Gastrocnemius medialis (tissue), 4 donors: Measurements from ENCODE around the gene C4orf51.

ENCODE experiments used
- POLR2A ChIP-seq, 2 donors: fragments of 450-650 bp; IDR thresholded peaks; one replicate each; pipeline ENCODE4 v1.6.1; 2017; ENCODE audit warnings: antibody characterized with exemption in 2 of 2, mild to moderate bottlenecking in 2 of 2, moderate library complexity in 2 of 2
- TF ChIP-seq, protein P1 (sequence below), 5 experiments: fragments of 450-650 bp in 3 of 5; fragments of 200-600 bp in 2 of 5; sonication (generic) in 2 of 5; IDR thresholded peaks in 4 of 5; conservative IDR thresholded peaks in 1 of 5; 1 replicate in 4 of 5; 2 replicates in 1 of 5; pipeline ENCODE4 v1.5.1; 2016 to 2019; ENCODE audit warnings: antibody characterized with exemption in 5 of 5, mild to moderate bottlenecking in 3 of 5, moderate library complexity in 3 of 5

DNA sequence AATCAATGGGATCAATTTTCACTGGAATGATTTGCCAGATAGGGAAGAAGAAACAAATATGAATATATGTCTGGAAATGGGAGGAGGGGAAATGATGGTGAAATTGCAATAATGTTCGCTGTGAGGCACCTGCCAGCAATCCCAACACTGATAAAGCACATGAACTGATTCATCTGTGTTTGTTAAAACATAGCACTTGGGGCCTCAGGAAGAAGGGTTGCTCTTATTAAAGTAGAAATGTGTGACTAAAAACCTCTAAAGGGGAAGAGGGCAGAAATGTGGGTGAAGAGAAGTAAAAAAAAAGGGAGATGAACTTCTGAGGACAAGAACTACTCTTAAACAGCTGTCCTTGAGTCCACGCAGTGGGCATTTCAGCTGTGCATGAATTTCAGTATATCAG is 101.4 kb downstream of the C4orf51 start:
- no peak for TF ChIP-seq POLR2A (IDR thresholded peaks at IDR 0.05)
- TF ChIP-seq, protein P1, sequence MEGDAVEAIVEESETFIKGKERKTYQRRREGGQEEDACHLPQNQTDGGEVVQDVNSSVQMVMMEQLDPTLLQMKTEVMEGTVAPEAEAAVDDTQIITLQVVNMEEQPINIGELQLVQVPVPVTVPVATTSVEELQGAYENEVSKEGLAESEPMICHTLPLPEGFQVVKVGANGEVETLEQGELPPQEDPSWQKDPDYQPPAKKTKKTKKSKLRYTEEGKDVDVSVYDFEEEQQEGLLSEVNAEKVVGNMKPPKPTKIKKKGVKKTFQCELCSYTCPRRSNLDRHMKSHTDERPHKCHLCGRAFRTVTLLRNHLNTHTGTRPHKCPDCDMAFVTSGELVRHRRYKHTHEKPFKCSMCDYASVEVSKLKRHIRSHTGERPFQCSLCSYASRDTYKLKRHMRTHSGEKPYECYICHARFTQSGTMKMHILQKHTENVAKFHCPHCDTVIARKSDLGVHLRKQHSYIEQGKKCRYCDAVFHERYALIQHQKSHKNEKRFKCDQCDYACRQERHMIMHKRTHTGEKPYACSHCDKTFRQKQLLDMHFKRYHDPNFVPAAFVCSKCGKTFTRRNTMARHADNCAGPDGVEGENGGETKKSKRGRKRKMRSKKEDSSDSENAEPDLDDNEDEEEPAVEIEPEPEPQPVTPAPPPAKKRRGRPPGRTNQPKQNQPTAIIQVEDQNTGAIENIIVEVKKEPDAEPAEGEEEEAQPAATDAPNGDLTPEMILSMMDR (IDR thresholded peaks at IDR 0.05 in 4 of 5, conservative IDR thresholded peaks at IDR 0.05 in 1 of 5): no peak
